GM18858 (cell line): ENCODE results near the gene CALCOCO1.
"Not testable (repeated sequence)": the region's sequence is repeated elsewhere in the genome, so short reads cannot be mapped to it uniquely, and the experiment has no call there.

ENCODE experiments used
- ATAC-seq: cut with Tn5 transposase; IDR thresholded peaks from one replicate; pipeline ENCODE4 v1.9.1; 2021; ENCODE audit not compliant: unreplicated experiment

Gene CALCOCO1

DNA sequence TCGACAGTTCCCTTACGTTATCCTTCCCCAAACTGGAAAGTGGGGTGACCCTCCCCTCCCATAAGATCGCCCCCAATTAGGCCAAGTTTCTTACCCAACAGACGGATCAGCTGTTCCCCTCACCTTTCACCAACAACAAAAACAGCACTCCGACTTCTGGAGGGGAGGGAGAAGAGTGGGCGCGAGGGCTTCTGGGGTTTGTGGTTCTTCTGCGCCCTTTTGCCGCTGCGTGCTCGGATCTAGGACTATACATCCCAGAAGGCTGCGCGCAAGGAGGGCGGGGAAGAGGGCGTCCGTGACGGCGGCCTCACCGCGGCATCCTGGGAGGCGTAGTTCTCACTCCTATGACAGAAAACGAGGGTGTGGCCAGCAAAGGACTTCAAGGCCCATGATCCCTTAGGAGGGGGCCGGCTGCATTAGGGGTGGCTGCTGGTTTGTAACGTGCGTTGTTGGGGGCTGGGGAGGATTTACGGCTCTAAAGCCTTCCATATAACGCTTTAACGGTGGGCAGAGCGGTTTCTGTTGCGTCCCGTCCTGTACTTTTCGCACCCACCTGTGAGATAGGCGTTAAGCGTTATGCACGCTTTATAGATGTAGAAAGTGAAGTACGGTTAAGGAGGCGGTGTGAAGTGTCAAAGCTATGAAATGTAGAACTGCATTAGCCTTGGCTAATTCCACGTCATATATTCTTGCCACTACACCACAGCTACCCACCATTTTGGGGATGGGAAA is at the start of gene CALCOCO1:
TSS of gene CALCOCO1 (minus strand) at position 143 of the 732 bp plus-strand sequence. CDS start 2,210 bp downstream, outside the sequence.
- ATAC-seq: peak; percentile 95

- no peak for ATAC-seq
Observed at GRCh38 chr12:53776872-53777271, 49.6 kb upstream of the CALCOCO1 start.

DNA sequence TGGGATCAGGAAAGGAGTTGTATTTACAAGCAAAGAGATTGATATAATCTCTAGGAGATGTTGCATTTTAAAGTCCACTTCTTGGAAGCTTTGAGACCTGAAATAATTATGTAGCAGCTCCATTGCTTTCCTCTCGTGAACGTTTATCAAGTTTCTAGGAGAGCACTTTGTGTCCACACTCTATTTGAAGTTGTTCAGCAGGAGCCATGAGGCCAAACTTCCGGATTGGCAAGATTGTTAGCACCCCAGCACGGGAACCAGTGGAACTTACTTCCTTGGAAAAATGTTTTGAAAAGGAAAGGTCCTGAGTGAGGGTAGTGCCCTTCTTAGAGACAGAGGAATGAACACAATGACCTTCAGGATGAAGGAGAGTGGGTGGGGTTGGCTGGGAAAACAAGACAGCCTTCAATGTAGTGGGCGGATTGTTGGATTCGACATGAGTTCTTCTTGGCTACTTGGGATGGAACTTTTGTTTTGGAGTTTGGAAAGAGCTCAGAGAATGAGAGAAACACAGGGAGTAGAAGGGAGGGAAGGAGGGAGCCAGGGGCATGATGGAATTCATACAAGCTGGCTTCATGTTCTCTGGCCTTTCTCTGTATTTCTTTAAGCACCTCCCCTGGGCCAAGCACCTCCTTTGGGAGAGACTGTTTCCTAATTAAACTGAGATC is 48.4 kb upstream of the CALCOCO1 start:
- ATAC-seq: no peak

DNA sequence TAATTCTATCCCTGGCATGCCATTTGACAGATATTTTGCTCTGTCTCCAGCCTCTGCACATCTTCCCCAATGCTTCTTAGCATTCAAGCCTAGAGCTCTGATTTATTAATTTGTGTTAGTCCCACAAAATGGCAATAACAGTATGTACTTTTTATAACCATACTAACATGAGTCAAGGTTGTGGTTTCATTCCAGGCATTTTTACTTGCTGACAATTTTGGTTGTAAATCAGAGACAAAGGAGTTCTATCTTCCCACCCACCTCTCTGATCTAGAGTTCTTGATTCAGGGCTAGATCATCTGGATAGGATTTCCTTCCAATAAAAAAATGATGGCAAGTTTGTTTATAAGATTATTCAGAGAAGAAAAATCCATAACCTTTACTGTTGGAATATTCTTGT is 43.0 kb upstream of the CALCOCO1 start:
- ATAC-seq: no peak

DNA sequence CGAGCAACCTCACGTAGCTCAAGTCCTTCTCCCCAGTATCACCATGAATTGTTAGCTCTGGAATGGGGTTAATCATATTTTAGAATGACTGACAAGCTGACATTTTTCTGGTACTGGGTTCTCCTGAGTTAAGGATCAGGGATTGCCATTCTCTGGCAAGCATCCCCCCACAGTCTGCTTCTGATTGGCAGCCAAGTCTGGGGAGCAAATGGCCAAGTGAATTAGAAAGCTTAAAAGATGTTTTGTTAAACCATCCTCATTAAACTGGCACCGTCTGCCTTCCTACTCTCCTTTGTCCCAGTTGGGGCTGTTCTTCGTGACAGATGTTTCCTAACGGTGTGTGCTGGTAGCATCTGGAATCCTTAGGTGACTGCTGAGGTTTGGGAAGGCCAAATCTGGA is 41.7 kb upstream of the CALCOCO1 start:
- ATAC-seq: no peak

DNA sequence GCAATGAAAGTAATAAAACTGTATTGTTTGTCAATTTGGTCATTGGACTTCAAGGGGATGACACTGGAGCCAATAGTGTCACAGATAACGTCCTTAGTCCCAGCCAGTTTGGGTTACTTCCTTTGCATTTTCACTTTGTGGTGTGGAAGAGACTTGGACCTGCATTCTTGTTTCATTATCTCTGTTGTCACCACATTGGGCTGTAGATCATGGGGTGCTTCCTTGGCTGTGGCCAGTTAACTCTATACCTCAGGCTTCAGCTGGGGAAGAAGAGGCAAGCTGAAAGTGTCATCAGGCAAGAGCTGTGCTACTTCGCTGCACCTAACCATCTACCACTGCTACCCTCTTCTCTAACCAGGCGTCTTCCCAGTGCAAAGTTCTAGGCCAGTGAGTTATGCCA is 39.6 kb upstream of the CALCOCO1 start:
- ATAC-seq: no peak

DNA sequence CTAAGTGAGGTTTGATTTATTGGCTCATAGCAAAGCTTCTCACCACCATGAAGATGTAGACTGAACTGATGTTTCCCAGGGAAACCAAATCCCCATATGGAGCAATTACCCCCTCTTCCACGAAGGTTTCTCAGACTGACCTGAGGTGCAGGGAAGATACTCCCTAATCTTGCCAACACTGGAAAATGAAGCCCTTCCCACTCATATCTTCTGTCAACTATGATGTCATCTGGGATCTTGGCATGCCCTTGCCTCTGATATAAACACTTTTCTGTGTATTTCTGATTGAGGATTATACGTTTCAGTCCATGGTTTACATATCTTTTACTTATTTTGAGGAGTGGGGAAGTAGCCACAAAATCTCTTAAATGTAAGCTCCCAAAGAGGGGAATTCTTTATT is 38.6 kb upstream of the CALCOCO1 start:
- no peak for ATAC-seq

DNA sequence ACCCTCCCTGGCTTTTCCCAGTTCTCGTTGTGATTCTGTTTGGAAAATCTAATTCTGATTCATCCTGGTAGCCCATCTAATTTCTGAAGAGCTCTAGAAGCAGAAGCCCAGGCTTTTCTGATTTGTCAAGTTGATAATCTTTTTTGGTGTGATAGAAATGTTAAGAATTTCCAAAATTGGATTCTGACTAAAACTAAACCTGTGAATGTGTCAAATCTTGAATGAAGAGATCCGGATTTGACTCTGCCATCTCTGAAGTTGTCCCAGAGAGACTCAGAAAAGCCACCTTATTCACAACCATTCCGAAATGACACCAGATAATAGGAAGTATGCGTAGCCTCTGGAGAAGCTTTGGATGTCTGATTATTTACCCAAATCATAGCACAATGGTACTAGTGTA is 37.4 kb upstream of the CALCOCO1 start:
- ATAC-seq: no peak

GRCh38 chr12:53762793-53763192 is 35.5 kb upstream of the CALCOCO1 start:
- not testable (repeated sequence) for ATAC-seq

DNA sequence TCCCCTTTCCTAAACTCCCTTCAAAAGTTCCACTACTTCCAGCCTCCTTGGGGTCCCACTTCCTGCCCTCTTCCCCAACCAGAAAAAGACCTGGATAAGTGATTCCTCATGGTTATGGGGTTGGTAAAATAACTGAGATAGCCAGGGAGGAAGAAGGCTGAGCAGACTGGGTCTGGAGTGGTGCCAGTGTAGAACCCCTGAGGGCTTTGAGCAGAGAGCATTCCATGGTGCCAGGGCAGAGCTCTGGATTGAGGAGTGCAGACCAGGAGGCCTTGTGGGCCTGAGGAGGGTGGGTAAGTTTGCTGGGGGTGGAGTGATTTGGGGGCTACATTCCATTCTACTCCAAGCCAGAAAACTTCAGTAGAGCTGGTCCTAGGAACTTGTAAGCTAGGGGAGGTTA is 34.1 kb upstream of the CALCOCO1 start:
- ATAC-seq: no peak

- no peak for ATAC-seq
Observed at GRCh38 chr12:53759261-53759660, 32.0 kb upstream of the CALCOCO1 start.

DNA sequence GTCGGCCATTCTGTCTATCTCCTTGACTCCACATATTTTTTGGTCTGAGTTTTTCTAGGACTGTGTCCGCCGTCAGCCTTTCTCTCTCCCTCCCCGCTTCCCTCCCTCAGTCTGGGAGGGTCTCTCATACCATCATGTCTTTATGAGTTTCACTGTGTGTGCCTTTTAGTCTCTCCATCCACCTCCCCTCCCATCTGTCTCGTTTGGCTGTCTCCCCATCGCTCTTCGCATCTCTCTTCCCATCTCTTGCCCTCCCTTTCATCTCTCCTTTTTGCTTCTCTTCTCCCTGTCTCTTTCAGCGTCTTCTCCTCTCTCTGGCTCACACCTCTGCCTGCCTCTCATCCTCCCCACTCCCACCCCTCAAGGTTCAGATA is 31.5 kb upstream of the CALCOCO1 start:
- ATAC-seq: no peak

GRCh38 chr12:53758081-53758729 is 31.0 kb upstream of the CALCOCO1 start:
- no peak for ATAC-seq

DNA sequence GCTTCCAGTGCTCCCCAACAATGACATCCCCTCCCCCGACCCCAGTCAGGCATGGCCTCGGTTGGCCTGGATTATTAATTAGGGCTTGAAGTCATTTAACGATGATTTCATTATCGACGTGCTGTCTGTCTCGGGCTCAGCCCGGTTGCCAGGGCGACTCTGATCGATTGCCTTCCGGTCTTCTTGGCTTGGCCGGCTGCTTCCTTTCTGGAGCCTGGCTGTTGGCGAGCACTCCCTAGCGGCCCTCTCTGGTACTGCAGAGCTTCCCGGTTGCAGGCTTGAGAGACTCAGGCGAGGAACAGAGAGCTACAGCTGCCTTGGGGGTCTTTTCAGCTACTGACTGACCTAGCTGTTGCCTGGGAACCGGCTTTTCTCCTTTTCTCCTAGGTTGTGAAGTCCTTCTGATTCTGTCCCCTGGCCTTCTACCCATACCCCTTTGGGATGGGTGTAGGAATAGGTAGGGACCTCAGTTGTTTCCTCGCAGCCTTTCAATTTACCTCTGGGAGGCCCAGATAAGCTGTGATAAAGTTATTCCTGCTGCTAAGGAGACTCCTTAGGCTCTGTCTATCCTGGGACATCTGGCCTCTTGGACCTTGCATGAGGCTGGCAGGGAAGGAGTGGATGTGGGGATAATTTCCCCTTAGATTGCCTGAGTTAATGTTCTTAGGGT is 30.0 kb upstream of the CALCOCO1 start:
- ATAC-seq: peak; percentile 47

DNA sequence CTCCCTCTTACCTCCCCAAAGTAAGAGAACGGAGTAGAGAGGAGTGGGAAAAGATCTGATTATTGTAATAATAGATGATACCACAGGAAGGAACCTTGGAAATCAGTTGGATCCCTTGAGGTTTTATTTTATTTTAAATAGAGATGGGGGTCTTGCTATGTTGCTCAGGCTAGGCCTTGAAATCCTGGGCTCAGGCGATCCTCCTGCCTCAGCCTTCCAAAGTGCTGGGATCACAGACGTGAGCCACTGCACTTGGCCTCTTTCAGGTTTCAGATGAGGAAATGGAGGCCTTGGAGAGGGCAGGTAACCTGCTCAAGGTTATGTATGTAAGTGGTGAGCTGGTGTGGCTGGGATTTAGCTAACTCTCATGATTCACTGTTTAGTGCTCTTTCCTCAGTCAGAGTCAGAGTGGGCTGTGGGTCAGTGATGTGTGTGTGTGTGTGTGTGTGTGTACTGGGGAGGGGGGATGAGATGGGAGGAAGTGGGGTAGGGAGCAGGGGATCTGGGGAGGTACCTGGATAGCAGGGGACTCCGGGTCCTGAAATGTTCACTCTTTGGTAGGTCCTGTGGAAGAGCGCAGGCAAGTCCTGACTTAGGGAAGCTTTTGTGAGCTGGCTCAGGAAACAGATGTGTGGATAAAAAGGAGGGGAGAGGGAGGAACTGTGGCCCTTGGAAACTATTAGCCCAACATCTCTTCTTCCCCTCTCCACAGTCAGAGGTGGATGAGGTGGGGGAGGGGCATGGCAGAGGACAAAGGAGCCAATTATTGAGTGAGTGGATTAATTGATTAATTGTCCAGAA is 29.2 kb upstream of the CALCOCO1 start:
- ATAC-seq: no peak

DNA sequence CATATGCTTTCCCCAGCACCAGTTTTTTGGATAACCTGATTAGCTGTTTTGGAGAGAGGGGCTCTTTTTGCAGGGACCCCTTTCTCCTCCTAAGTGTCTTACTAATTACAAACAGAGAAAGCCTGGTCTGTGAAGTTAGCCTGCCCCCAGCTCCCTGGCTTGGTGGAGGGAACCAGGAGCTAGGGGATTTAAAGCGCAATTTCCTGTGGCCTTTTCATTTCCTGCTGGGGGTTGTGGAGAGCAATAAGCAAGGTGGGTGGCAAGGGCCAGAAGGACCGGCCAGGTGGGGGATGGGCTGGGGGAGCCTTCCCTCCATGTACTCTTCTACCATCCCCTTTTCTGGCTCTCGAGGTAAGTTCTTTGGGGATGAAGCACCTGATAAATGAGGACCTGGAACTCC is 28.6 kb upstream of the CALCOCO1 start:
- no peak for ATAC-seq

GRCh38 chr12:53755451-53755891 is 28.2 kb upstream of the CALCOCO1 start:
- no peak for ATAC-seq

DNA sequence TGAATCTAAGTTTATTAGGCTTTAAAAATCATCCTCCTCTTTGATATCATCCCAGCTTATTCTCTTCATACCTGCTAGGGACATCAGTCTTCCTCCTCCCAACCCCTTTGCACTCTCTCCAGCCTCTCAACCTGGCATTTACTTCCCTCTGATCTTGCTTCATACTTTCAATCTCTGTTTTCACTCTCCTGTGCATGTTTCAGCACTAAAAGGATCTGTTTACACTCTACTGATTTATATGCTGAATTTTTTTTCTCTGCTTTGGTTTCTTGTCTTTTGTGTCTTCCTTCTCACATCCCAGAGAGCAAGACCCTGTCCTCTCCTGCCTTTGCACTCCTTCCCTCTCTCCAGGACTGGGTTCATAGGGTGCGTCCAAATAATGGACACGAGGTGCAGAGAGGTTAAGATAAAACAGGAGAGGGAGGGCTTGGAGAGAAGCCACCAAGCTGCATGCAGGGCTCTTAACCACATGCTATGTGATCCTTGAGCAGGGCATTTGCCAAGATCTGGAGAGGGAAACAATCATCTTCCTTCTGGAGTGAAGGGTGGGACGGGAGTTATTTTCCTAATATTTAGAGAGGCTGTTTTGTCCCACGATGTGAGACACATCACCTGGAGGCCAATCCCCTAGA is 27.5 kb upstream of the CALCOCO1 start:
- ATAC-seq: no peak

DNA sequence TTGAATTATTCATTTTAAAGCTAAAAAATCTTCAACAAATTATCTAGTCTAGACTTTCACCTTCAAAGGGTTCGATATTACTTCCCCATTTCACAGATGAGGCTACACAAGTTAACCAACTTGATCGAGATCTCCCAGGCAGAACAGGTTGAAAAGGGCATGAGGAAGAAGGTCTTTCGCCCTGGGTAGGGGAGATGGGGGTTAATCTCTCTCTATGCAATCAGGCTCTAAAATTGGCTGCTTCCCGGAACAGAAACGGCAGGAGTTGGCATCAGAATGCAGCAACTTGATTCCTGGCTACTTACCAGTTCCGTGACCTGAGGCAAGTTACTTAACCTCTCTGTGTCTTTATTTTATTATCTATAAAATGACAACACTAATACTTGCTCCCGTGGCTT is 26.9 kb upstream of the CALCOCO1 start:
- no peak for ATAC-seq

- ATAC-seq: no peak
Observed at GRCh38 chr12:53752621-53753020, 25.4 kb upstream of the CALCOCO1 start.
